ENCODE data around the gene GPR61. TPM values are rescaled to one million over a fixed set of nuclear protein-coding genes. Genes with fewer than 3 reads are reported as not detected.

Gene GPR61
- total and polyA plus RNA-seq, 9 of the 15 experiments (the other 6 are each of a cell fraction or from before 2014, with no cell fraction given): 0.04 to 1.1 (median 0.25) TPM; not detected in 4

- TF ChIP-seq U2AF2 (optimal IDR thresholded peaks at IDR 0.05; ENCODE audit: low read depth, low read length): no peak
- TF ChIP-seq VEZF1 (CRISPR knock-in tag; IDR thresholded peaks at IDR 0.05): peak; percentile 84
- TF ChIP-seq RCOR1 (IDR thresholded peaks at IDR 0.05; ENCODE audit: borderline replicate concordance in 1 of 2, low read depth in 2 of 2, low read length in 2 of 2): peak in 1 of 2 experiments; percentile 70; a peak in 1 of 4 replicates
- TF ChIP-seq KAT8 (IDR thresholded peaks at IDR 0.05; ENCODE audit: low read depth): peak; percentile 91
- 0 out of 2 replicates have a peak, but pooled peaks have one; percentile 27 for TF ChIP-seq ZNF384 (IDR thresholded peaks at IDR 0.05; ENCODE audit: low read depth, low read length)
- peak; percentile 16; the same call in 1 of the 2 replicates for TF ChIP-seq NFIC (IDR thresholded peaks at IDR 0.05)
- TF ChIP-seq NR4A1 (CRISPR knock-in tag; IDR thresholded peaks at IDR 0.05): no peak
- peak; percentile 52; the same call in 1 of the 2 replicates for TF ChIP-seq NR4A1 (tag; IDR thresholded peaks at IDR 0.05)
- 0 out of 4 replicates have a peak, but pooled peaks of 1 of the 2 experiments have one; percentile 53 for TF ChIP-seq ZMIZ1 (IDR thresholded peaks at IDR 0.05; ENCODE audit: low read depth in 2 of 2, low read length in 2 of 2)
- TF ChIP-seq ARID3A (IDR thresholded peaks at IDR 0.05; ENCODE audit: borderline replicate concordance, low read depth, low read length): peak; percentile 90; the same call in 1 of the 2 replicates
- TF ChIP-seq XRCC4 (IDR thresholded peaks at IDR 0.05; ENCODE audit: extremely low read depth, insufficient read depth, insufficient read length): no peak
- TF ChIP-seq CXXC5 (CRISPR knock-in tag; IDR thresholded peaks at IDR 0.05): peak; percentile 23
- peak; percentile 56; the same call in 1 of the 2 replicates for TF ChIP-seq LEF1 (IDR thresholded peaks at IDR 0.05)
- no peak for TF ChIP-seq NRF1 (conservative IDR thresholded peaks at IDR 0.05 in 1 of 2, IDR thresholded peaks at IDR 0.05 in 1 of 2)
- TF ChIP-seq NFRKB (IDR thresholded peaks at IDR 0.05; ENCODE audit: low read depth): peak; percentile 95
- TF ChIP-seq NBN (IDR thresholded peaks at IDR 0.05; ENCODE audit: low read depth): peak; percentile 26; the same call in 1 of the 2 replicates
- TF ChIP-seq SRSF9 (IDR thresholded peaks at IDR 0.05; ENCODE audit: borderline replicate concordance, low read depth, low read length): no peak
- TF ChIP-seq ARNT (IDR thresholded peaks at IDR 0.05): peak; percentile 90 to 97; a peak in 3 of 4 replicates
- TF ChIP-seq MAFK (IDR thresholded peaks at IDR 0.05; ENCODE audit: low read length): 0 out of 2 replicates have a peak, but pooled peaks have one; percentile 33
- TF ChIP-seq DDX20 (tag; IDR thresholded peaks at IDR 0.05; ENCODE audit: low read depth): 0 out of 2 replicates have a peak, but pooled peaks have one; percentile 29
- TF ChIP-seq ZFP36 (IDR thresholded peaks at IDR 0.05; ENCODE audit: low read depth, low read length, partially characterized antibody): no peak
- TF ChIP-seq PCBP1 (IDR thresholded peaks at IDR 0.05; ENCODE audit: low read depth, low read length, poor library complexity, severe bottlenecking): no peak
Measured at GRCh38 chr1:109546311-109547109, 6.8 kb downstream of the GPR61 start (continued).

All from K562 (cell line).